Kidney (tissue), 14 donors: ENCODE results near the gene EMC9. TPM values are rescaled to one million over a fixed set of nuclear protein-coding genes. Genes with fewer than 3 reads are reported as not detected.

Source experiments
- DNase-seq, 5 donors: peaks; one replicate each; pipeline ENCODE4 v3.0.0-alpha.2; 2013 to 2020
- FAIRE-seq: peaks from 2 replicates; lab custom pipeline; 2012; peaks lifted over from hg19 to GRCh38; lab: Jason Lieb, UNC
- H3K27ac ChIP-seq, 2 donors: one replicate each; pipeline ENCODE4 v1.7.0; 2013; ENCODE audit warnings: low read depth in 2 of 2, low read length in 2 of 2, inconsistent platforms in 1 of 2
- H3K27me3 ChIP-seq: one replicate; pipeline ENCODE4 v1.7.1; 2013; ENCODE audit warnings: low read length, inconsistent platforms; ENCODE audit not compliant: control insufficient read depth, insufficient read depth
- H3K36me3 ChIP-seq, 3 donors: one replicate each; pipeline versions ENCODE4 v1.7.0 to v1.7.1; 2013; ENCODE audit warnings: low read length in 3 of 3, control low read depth in 1 of 3, inconsistent platforms in 1 of 3; ENCODE audit not compliant: insufficient read depth in 3 of 3, control insufficient read depth in 2 of 3
- H3K4me1 ChIP-seq, 3 donors: one replicate each; pipeline versions ENCODE4 v1.7.0 to v1.7.1; 2013; ENCODE audit warnings: low read length in 3 of 3, inconsistent platforms in 1 of 3, low read depth in 1 of 3; ENCODE audit not compliant: control insufficient read depth in 2 of 3, insufficient read depth in 2 of 3
- H3K4me3 ChIP-seq, 3 donors: one replicate each; pipeline versions ENCODE4 v1.7.0 to v1.8.1; 2013; ENCODE audit warnings: low read length in 3 of 3, control low read depth in 1 of 3, inconsistent platforms in 1 of 3
- H3K9ac ChIP-seq, 3 donors: one replicate each; pipeline versions ENCODE4 v1.7.0 to v1.7.1; 2013; ENCODE audit warnings: low read length in 3 of 3, control low read depth in 1 of 3, inconsistent platforms in 1 of 3
- H3K9me3 ChIP-seq, 3 donors: one replicate each; pipeline versions ENCODE4 v1.7.0 to v1.7.1; 2013; ENCODE audit warnings: low read length in 3 of 3, control low read depth in 1 of 3, inconsistent platforms in 1 of 3; ENCODE audit not compliant: control insufficient read depth in 2 of 3, insufficient read depth in 1 of 3
- intact Hi-C: fragments of 100-400 bp; cut with DNase I; formaldehyde crosslinking; loops from one replicate; pipeline ENCODE4 v1.11.1; 2022
- polyA plus RNA-seq: library from polyadenylated mRNA; stranded (reverse); fragments of 350-450 nt; fragmentation: Illumina TruSeq; extraction: RNeasy Lipid Tissue Mini Kit (QIAGEN cat#74804); gene quantifications from one replicate; pipeline ENCODE4 v1.2.3, GENCODE V29; 2014; ENCODE audit warnings: low read depth, low replicate concordance; ENCODE audit not compliant: insufficient read depth
- total RNA-seq: library from RNA; stranded (reverse); fragmentation: NEBNext Ultra II Directional; extraction: Animal tissue kit (Norgen Biotek cat#: 25700); gene quantifications from one replicate; pipeline ENCODE4 v1.2.1, GENCODE V29; 2021
- TF ChIP-seq, protein P1 (sequence below): IDR thresholded peaks from 3 replicates; pipeline ENCODE4 v1.5.1; 2012; ENCODE audit warnings: mild to moderate bottlenecking, moderate library complexity, borderline replicate concordance; ENCODE audit not compliant: insufficient read depth; ENCODE audit errors: extremely low read depth
- donor health status: control.
- donor health status: control.
- donor health status: control.
- donor health status: control.
- donor health status: control.
- donor health status: DM: yes; HTN: yes; CAD: no.
- donor health status: Normal renal cell carcinoma (clear cell type).

Gene EMC9
- total and polyA plus RNA-seq, 2 donors from 2014 or later: 22.1 to 62.5 TPM

DNA sequence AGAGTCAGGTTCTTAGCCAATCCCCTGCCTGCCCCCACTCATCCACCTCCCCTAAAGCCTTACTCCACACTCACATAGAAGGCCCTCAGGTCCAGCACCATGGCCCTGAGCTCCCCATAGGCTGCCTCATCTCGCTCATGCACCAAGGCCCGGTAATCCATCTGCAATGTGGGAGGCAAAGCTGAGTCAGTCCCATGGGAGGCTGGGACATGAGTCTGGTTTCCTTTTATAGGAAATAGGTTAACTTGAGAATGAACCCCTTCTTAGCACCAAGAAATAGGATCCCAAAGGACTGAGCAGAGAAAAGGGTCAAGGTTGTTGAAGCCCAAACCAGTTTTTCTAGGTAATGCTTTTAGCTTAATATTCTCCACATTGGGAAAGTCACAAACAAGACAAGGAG lies 2.1 kb upstream of the EMC9 start:
- FAIRE-seq: no peak
- intact Hi-C loops: no loop called here
- H3K4me1 ChIP-seq: peaks cover 2 to 36% (median 11%) of the 10 kb centered on the region in 3 donors
- peaks cover 0 to 9% (median 5%) of the 10 kb centered on the region in 3 donors for H3K36me3 ChIP-seq
- H3K4me3 ChIP-seq: no peak overlapping the region
- H3K27me3 ChIP-seq: no peaks in the 10 kb centered on the region
- TF ChIP-seq, protein P1, sequence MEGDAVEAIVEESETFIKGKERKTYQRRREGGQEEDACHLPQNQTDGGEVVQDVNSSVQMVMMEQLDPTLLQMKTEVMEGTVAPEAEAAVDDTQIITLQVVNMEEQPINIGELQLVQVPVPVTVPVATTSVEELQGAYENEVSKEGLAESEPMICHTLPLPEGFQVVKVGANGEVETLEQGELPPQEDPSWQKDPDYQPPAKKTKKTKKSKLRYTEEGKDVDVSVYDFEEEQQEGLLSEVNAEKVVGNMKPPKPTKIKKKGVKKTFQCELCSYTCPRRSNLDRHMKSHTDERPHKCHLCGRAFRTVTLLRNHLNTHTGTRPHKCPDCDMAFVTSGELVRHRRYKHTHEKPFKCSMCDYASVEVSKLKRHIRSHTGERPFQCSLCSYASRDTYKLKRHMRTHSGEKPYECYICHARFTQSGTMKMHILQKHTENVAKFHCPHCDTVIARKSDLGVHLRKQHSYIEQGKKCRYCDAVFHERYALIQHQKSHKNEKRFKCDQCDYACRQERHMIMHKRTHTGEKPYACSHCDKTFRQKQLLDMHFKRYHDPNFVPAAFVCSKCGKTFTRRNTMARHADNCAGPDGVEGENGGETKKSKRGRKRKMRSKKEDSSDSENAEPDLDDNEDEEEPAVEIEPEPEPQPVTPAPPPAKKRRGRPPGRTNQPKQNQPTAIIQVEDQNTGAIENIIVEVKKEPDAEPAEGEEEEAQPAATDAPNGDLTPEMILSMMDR: no peak
- no peak overlapping the region for H3K9ac ChIP-seq
- no peaks in the 10 kb centered on the region for H3K9me3 ChIP-seq
- no peak overlapping the region for H3K27ac ChIP-seq
- DNase-seq: no peak

DNA sequence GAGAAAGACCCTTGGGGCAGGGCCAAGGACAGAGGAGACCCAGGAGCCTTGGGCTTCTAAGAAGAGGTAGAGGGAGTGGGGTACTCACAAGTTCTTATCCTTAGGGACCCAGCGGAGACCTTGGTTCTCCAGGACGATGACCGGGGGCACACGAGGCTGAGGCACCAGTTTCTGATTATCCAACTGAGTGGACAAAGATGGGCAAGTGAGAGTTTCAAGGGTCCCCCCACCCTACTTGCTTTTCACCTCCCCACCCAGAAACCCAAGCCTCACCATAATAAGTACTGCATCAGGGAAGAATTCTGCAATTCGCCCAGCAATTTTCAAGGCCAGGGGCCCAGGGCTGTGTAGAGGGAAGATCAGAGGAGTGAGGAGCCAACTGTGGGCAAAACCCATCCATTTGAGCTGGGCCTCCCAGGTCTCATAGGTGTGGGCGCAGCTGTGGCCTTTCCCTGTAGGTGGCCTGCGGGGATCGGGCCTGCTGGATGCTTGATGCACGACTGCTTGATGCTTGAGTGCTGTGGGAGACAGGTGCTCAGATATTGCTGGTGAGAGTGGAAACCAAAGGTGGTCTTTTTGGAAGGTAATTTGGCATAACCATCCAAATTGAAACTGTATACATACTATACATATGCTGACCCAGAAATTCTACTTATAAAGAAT lies 2.0 kb downstream of the EMC9 start:
- Histone ChIP-seq H3K4me3 (no peak overlapping the region), H3K36me3 (peaks cover 0 to 23% (median 14%) of the 10 kb centered on the region in 3 donors), H3K27me3 (no peaks in the 10 kb centered on the region), H3K9me3 (no peaks in the 10 kb centered on the region), H3K9ac (no peak overlapping the region), H3K4me1 (peaks cover 0 to 38% (median 15%) of the 10 kb centered on the region in 3 donors), H3K27ac (no peak overlapping the region)
- intact Hi-C loops: no loop called here
- FAIRE-seq: no peak
- TF ChIP-seq, protein P1: no peak
- DNase-seq: no peak

DNA sequence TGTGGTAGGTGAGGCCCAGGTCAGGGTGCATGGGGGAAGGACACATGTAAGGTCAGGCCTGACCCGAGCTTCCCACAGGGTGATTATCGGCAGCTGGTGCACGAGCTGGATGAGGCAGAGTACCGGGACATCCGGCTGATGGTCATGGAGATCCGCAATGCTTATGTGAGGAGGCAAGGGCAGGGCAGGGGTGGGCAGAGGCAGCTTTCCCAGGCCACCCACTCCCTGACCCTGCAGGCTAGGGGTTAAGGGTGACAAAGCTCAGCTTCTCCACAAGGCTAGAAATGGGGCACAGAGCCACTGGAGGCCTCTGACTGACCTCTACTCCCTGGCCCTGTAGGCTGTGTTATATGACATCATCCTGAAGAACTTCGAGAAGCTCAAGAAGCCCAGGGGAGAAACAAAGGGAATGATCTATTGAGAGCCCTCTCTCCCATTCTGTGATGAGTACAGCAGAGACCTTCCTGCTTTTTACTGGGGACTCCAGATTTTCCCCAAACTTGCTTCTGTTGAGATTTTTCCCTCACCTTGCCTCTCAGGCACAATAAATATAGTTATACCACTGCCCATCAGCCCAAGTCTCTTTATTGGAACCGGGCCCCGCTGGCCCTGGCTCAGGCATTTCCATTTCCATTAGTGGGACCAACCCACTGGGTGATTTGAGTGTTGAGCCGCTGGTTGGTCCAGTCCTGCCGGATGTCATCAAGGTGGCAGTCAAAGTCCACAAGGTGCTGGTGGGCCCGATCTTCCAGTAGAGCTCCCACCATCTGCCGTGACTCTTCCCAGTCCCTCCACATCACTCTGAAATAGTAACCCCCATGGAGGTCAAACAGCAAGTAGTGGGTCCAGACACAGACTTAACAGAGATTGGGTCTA lies 2.8 kb downstream of the EMC9 start:
- peak in 1 of 5 donors; percentile 67 for DNase-seq
- peaks cover 0 to 38% (median 15%) of the 10 kb centered on the region in 3 donors for H3K4me1 ChIP-seq

More for the DNA sequence above, 2.8 kb downstream of the EMC9 start:
- FAIRE-seq: no peak
- intact Hi-C loops: no loop called here
- H3K27ac ChIP-seq: no peak overlapping the region
- no peak overlapping the region for H3K9ac ChIP-seq
- H3K4me3 ChIP-seq: no peak overlapping the region
- TF ChIP-seq, protein P1: no peak
- H3K9me3 ChIP-seq: no peaks in the 10 kb centered on the region
- H3K27me3 ChIP-seq: no peaks in the 10 kb centered on the region
- H3K36me3 ChIP-seq: peaks cover 0 to 23% (median 14%) of the 10 kb centered on the region in 3 donors
